ENCODE data around the gene TBC1D3B. TPM values are rescaled to one million over a fixed set of nuclear protein-coding genes. Genes with fewer than 3 reads are reported as not detected.

Gene TBC1D3B
- total and polyA plus RNA-seq, 2 of the 13 experiments (the other 11 are each of a cell fraction or from before 2014, with no cell fraction given) = 1.1 to 1.8 TPM

- TF ChIP-seq MLXIP (CRISPR knock-in tag; IDR thresholded peaks at IDR 0.05; ENCODE audit: borderline replicate concordance) (no peak), ZNF256 (CRISPR knock-in tag; conservative IDR thresholded peaks at IDR 0.05) (no peak), MAF1 (CRISPR knock-in tag; IDR thresholded peaks at IDR 0.05; ENCODE audit: borderline replicate concordance) (no peak), ZNF280D (CRISPR knock-in tag; IDR thresholded peaks at IDR 0.05) (no peak)
Observed at GRCh38 chr17:36185416-36185815, 9.0 kb upstream of the TBC1D3B start (continued).

- no peak overlapping the region for H3K4me3 ChIP-seq (replicated peaks in 1 of 3; ENCODE audit: insufficient read depth in 1 of 3, low read depth in 2 of 3, low read length in 3 of 3)
Observed at GRCh38 chr17:36184023-36184765, 7.8 kb upstream of the TBC1D3B start.

More at GRCh38 chr17:36184023-36184765, 7.8 kb upstream of the TBC1D3B start:
- BruUV-seq (replicated peaks) = no TSS peak
- DNase-seq (ENCODE audit: low spot score) = no peak
- Histone ChIP-seq H3K36me3 (replicated peaks in 1 of 2; ENCODE audit: control insufficient read depth in 1 of 2, insufficient read depth in 2 of 2, low read length in 2 of 2) (no peaks in the 10 kb centered on the region), H3K9ac (ENCODE audit: insufficient read depth, low read depth, low read length) (no peak overlapping the region), H2AFZ (ENCODE audit: low read length) (no peak overlapping the region), H3K79me2 (ENCODE audit: insufficient read depth, low read length) (no peaks in the 10 kb centered on the region), H3K27me3 (ENCODE audit: control insufficient read depth in 1 of 2, insufficient read depth in 2 of 2, low read length in 2 of 2) (peaks cover 22 to 54% of the 10 kb centered on the region in 2 experiments), H3K9me3 (ENCODE audit: low read length) (no peaks in the 10 kb centered on the region), H3K27ac (ENCODE audit: extremely low read length, insufficient read depth, low read length) (no peak overlapping the region), H4K20me1 (ENCODE audit: insufficient read depth, low read length) (no peaks in the 10 kb centered on the region), H3K4me1 (ENCODE audit: insufficient read depth, low read length) (0 out of 2 replicates have a peak, but pooled peaks cover 6% of the 10 kb centered on the region), H3K4me2 (ENCODE audit: low read depth, low read length) (no peak overlapping the region)
- TF ChIP-seq CBX2 (IDR thresholded peaks at IDR 0.05; ENCODE audit: low read depth, low read length) = 0 out of 2 replicates have a peak, but pooled peaks have one; percentile 14
- no peak for TF ChIP-seq CBX2 (CRISPR knock-in tag; IDR thresholded peaks at IDR 0.05; ENCODE audit: low read depth)
- no peak for TF ChIP-seq ZUFSP (CRISPR knock-in tag; IDR thresholded peaks at IDR 0.05; ENCODE audit: borderline replicate concordance)
- TF ChIP-seq ZC3H4 (CRISPR knock-in tag; IDR thresholded peaks at IDR 0.05; ENCODE audit: borderline replicate concordance) = no peak
- TF ChIP-seq ZFP62 (CRISPR knock-in tag; IDR thresholded peaks at IDR 0.05) = no peak
- TF ChIP-seq EZH2 (conservative IDR thresholded peaks at IDR 0.05; ENCODE audit: low read depth, low read length) = 0 out of 2 replicates have a peak, but pooled peaks have one; percentile 1
- no peak for TF ChIP-seq ZNF30 (CRISPR knock-in tag; IDR thresholded peaks at IDR 0.05)
- peak; percentile 90 for TF ChIP-seq ZNF629 (CRISPR knock-in tag; conservative IDR thresholded peaks at IDR 0.05)
- intact Hi-C loops (cut with micrococcal nuclease; ENCODE audit: unreplicated experiment) (no loop called here), in situ Hi-C loops (cut with HindIII; ENCODE audit: extremely low pct_ligation_motif_present, low pct_unique_long_range_greater_than_20kb) (no loop called here)
- ChIA-PET CTCF (ENCODE audit: low intra/inter-chr PET ratio, low total read pairs) (no interaction called here), POLR2A (no interaction called here)
- no peak for FAIRE-seq
- no peak for ATAC-seq
- 47% methylated on average over 12 of the region's 12 CpGs for WGBS (ENCODE audit: low lambda C conversion rate)
